Kidney tubule cell (primary cell): ENCODE data around the gene IKZF1.
A peak's percentile ranks its signal among the peaks of the same experiment; 100 is the strongest.

Source experiments
- DNase-seq: peaks from one replicate; pipeline ENCODE4 v3.0.0-alpha.2; 2018; ENCODE audit warnings: low spot score

IKZF1 gene

GRCh38 chr7:50376056-50376820, 71.7 kb downstream of the IKZF1 start:
- no peak for DNase-seq

- no peak for DNase-seq
Observed at GRCh38 chr7:50377356-50377755, 72.8 kb downstream of the IKZF1 start.

GRCh38 chr7:50379082-50379481, 74.6 kb downstream of the IKZF1 start:
- peak; percentile 64 for DNase-seq

- DNase-seq, result no peak
Observed at GRCh38 chr7:50379539-50379938, 75.0 kb downstream of the IKZF1 start.

GRCh38 chr7:50382455-50382854, 77.9 kb downstream of the IKZF1 start:
- no peak for DNase-seq

GRCh38 chr7:50387351-50387750, 82.8 kb downstream of the IKZF1 start:
- DNase-seq, result no peak

GRCh38 chr7:50389961-50390360, 85.4 kb downstream of the IKZF1 start:
- no peak for DNase-seq

- no peak for DNase-seq
Observed at GRCh38 chr7:50391386-50391785, 86.9 kb downstream of the IKZF1 start.

GRCh38 chr7:50393076-50393475, 88.6 kb downstream of the IKZF1 start:
- DNase-seq, result no peak

- no peak for DNase-seq
Observed at GRCh38 chr7:50393547-50394252, 89.2 kb downstream of the IKZF1 start.

- no peak for DNase-seq
Observed at GRCh38 chr7:50394315-50394714, 89.8 kb downstream of the IKZF1 start.

GRCh38 chr7:50396856-50397255, 92.3 kb downstream of the IKZF1 start:
- no peak for DNase-seq

- no peak for DNase-seq
Observed at GRCh38 chr7:50397320-50397970, 92.9 kb downstream of the IKZF1 start.

- no peak for DNase-seq
Observed at GRCh38 chr7:50397971-50398324, 93.4 kb downstream of the IKZF1 start.

GRCh38 chr7:50399206-50399605, 94.7 kb downstream of the IKZF1 start:
- no peak for DNase-seq

GRCh38 chr7:50399635-50400034, 95.1 kb downstream of the IKZF1 start:
- no peak for DNase-seq

- peak; percentile 16 for DNase-seq
Observed at GRCh38 chr7:50400114-50400513, 95.6 kb downstream of the IKZF1 start.

GRCh38 chr7:50404392-50404791, 99.9 kb downstream of the IKZF1 start:
- no peak for DNase-seq

GRCh38 chr7:50405221-50405620, 100.7 kb downstream of the IKZF1 start:
- DNase-seq, result no peak

GRCh38 chr7:50406935-50407334, 102.4 kb downstream of the IKZF1 start:
- DNase-seq, result no peak

- no peak for DNase-seq
Observed at GRCh38 chr7:50409856-50410745, 105.6 kb downstream of the IKZF1 start.

- no peak for DNase-seq
Observed at GRCh38 chr7:50411332-50411731, 106.8 kb downstream of the IKZF1 start.
